NCI-H1048 (cell line): Measurements from ENCODE around the gene LHPP.

Source experiments
- DNase-seq: peaks from one replicate; lab custom pipeline; 2025; lab: John Stamatoyannopoulos, UW

The LHPP gene

GRCh38 chr10:124557648-124558338 lies 96.2 kb downstream of the LHPP start:
- no peak for DNase-seq

DNA sequence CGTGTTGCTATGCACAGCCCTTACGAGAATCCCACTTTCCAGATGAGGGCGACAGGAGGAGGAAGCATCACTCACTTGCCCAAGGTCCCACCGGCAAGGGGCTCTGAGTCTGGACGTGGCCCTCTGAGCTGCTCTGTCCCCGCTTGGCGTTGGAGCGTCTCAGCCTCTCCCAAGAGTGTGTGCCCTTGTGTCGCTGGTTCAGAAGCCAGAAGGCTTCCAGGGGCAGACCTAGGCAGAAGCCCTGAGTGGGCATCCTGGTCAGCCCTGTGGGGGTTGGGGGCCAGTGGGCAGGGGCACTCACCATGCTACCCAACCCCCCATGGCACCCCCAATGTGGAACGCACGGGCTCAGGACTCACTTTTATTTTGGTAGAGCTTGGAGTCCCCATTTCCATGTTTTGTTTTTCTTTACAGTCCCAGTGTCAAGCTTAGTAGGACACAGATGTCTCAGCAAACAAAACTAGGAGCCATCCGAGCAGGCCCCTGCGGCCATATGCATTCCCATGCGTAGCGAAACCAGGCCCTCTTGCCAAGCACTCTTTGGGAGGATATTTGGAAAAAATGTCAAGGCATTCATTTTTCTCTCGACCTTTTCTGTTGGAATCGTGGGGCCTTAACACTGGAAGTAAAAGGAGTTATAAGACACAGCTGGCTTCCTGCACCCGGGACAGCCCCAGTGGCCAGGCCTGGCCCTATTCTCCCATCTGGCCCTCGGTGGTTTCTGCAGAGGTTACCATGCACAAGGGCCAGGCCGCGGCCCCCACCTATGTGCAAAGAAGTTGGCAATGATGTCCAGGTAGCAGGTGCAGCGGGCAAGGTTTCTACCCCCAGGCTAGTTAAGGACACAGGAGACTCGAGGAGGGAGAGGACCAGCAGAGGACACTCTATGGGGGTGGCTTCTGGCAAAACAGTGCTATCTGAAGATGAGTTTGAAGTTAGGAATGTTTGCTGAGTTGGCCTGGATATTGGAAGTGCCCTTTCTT lies 97.0 kb downstream of the LHPP start:
- DNase-seq, result no peak

DNA sequence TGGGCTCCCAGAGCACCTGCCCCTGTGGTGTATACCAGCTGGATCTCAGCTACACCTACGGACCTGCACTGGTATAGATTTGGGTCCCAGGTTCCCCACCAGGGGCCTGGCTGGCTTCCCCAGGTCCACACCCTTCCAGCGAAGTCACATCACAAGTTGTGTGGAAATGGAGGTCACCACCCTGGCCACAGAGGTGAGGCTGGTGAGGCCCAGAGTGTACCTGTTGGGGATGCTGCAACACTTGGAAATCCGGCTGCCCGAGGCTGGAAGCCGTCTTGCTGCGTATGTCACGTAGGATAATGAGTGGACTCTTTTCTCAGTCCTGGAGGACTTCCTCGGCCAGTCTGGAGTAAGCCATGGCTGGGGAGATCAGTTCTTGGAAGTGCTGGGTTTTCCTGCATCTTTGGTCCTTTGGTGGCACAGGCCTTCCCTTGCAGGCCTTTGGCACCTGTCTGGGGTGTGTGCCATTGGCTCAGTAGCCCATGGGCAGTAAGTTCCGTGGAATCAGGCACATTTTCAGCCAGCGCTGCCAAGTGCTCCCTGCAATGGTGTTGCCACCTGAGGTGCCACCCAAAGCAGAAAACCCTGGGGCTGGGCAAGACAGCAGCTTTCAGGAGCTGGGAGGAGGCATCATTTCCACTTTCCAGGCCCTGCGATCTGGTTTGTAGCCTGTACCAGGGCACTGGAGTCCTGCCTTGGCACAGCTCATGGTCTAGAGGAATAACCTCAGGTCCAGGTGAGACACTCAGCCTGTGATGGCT lies 97.9 kb downstream of the LHPP start:
- DNase-seq, result no peak

- DNase-seq, result no peak
These were observed 98.9 kb downstream of the LHPP start for GRCh38 chr10:124560377-124561105.

GRCh38 chr10:124561206-124561605 lies 99.6 kb downstream of the LHPP start:
- no peak for DNase-seq

GRCh38 chr10:124562425-124563060 lies 100.9 kb downstream of the LHPP start:
- no peak for DNase-seq

DNA sequence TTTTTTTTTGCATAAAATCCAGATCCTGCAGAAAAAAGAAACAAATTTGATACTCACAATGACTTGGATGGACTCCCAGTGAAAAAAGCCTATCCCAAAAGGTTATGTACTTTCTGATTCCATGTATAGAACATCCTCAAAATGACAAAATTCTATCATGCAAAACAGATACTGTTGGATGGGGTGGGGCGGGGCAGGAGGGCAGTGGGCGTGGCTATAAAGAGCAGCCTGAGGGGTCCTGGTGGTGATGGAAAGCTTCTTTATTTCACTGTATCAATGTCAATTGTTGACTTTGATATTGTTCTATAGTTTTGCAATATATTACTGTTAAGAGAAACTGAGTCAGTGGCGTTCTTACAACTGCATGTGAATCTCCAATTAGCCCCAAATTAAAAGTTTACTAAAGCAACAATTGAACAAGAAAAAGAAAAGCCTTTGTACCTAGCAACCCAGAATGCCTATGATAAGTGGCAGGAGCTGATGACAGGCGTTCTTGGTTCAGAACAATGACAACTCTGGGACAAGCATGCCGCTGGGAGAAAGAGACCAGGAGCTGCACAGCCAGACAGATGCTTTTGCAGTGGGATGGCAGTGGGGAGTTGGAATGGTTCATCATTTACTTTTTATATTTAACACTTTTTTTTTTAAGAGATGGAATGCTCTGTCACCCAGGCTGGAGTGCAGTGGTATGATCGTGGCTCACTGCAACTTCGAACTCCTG lies 101.9 kb downstream of the LHPP start:
- DNase-seq, result no peak

DNA sequence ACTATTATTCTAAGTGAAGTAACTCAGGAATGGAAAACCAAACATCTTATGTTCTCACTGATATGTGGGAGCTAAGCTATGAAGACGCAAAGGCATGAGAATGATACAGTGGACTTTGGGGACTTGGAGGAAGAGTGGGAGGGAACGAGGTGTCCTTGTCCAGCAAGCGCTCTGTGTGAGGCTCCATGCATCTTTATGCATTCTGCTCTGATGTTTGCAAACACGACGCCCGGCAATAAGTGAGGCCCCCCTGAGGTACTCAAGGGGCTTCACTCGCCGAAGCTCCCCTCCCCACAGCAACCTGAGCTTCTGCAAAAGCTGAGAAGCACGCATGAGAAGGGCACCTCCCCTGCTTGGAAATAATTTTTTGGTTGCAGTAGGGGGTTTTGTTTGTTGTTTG lies 103.3 kb downstream of the LHPP start:
- DNase-seq, result no peak

DNA sequence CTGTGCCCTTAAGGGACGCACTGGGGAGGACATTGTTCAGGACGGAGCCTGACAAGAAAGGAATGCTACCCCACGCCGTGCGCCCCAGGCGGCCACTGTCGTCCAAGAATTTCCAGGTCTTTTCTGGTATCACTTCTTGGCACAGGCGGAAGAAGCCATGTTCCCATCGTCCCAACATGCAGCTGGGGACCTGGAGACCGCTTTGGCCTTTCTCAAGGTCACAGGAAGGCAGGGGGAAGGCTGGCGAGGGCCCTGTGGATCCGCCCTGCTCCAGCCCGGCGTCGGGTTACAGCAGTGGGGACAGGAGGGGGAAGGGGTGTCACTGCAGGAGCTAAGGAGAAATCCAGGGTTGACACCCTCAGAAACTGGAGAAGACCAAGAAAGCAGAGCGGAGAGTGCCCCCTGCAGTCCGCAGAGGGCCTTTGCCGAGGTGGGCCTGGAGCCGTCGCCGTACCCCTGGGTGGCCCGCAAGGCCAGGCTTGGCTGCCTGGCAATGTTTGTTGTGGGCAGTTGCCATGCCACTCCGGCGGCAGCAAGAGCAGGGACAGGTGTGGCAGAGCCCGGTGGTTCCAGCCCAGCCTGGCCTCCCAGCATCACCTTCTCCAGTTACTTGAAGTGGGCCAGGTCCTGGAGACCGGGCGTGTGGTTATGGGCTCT lies 104.1 kb downstream of the LHPP start:
- no peak for DNase-seq

- no peak for DNase-seq
These were observed 104.7 kb downstream of the LHPP start for GRCh38 chr10:124566222-124566888.

GRCh38 chr10:124566981-124567835 lies 105.6 kb downstream of the LHPP start:
- no peak for DNase-seq

GRCh38 chr10:124568339-124568738 lies 106.7 kb downstream of the LHPP start:
- DNase-seq, result no peak

- no peak for DNase-seq
These were observed 107.4 kb downstream of the LHPP start for GRCh38 chr10:124568848-124569622.

GRCh38 chr10:124569623-124570470 lies 108.2 kb downstream of the LHPP start:
- DNase-seq, result no peak

- no peak for DNase-seq
These were observed 109.0 kb downstream of the LHPP start for GRCh38 chr10:124570646-124571045.

GRCh38 chr10:124572751-124573150 lies 111.1 kb downstream of the LHPP start:
- no peak for DNase-seq
